Esophagus muscularis mucosa (tissue), 4 donors: ENCODE data around the gene MAMDC2. TPM values are rescaled to one million over a fixed set of nuclear protein-coding genes. Genes with fewer than 3 reads are reported as not detected.
"Not testable (repeated sequence)": the region's sequence is repeated elsewhere in the genome, so short reads cannot be mapped to it uniquely, and the experiment has no call there.

Experiments
- DNase-seq: peaks from one replicate; pipeline ENCODE4 v3.0.0-alpha.2; 2017; ENCODE audit errors: extremely low spot score
- H3K27ac ChIP-seq, 4 donors: fragments of 200-600 bp; sonication (generic); replicated peaks in 1 of 4; 1 replicate in 3 of 4; 2 replicates in 1 of 4; pipeline ENCODE4 v1.5.1; 2016 to 2019; ENCODE audit warnings: mild to moderate bottlenecking in 1 of 4
- H3K27me3 ChIP-seq, 4 donors: fragments of 200-600 bp; sonication (generic); one replicate each; pipeline versions ENCODE4 v1.5.1 to v1.6.0; 2016 to 2019
- H3K36me3 ChIP-seq, 4 donors: fragments of 200-600 bp; sonication (generic); one replicate each; pipeline ENCODE4 v1.5.1; 2016 to 2019
- H3K4me1 ChIP-seq, 4 donors: fragments of 200-600 bp; sonication (generic); one replicate each; pipeline ENCODE4 v1.5.1; 2016 to 2019
- H3K4me3 ChIP-seq, 4 donors: fragments of 200-600 bp; sonication (generic); 1 replicate in 2 of 4; 2 replicates in 2 of 4; pipeline ENCODE4 v1.5.1; 2016 to 2019; ENCODE audit warnings: mild to moderate bottlenecking in 4 of 4, moderate library complexity in 1 of 4
- H3K9me3 ChIP-seq, 4 donors: fragments of 200-600 bp; sonication (generic); 1 replicate in 3 of 4; 2 replicates in 1 of 4; pipeline ENCODE4 v1.5.1; 2016 to 2019
- EP300 ChIP-seq: sonication (generic); formaldehyde crosslinking; IDR thresholded peaks from one replicate; pipeline ENCODE4 v1.6.1; 2017; ENCODE audit warnings: antibody characterized with exemption
- POLR2A ChIP-seq: fragments of 450-650 bp; IDR thresholded peaks from one replicate; pipeline ENCODE4 v1.6.1; 2017; ENCODE audit warnings: antibody characterized with exemption, moderate library complexity, mild to moderate bottlenecking, low read depth
- POLR2AphosphoS5 ChIP-seq, 2 donors: sonication (generic); formaldehyde crosslinking; IDR thresholded peaks; one replicate each; pipeline ENCODE4 v1.6.1; 2017; ENCODE audit warnings: antibody characterized with exemption in 2 of 2
- WGBS: methylation state at CpG from one replicate; pipeline ENCODE4 v1.1.5; 2018; 5-methylcytosine and 5-hydroxymethylcytosine counted together
- intact Hi-C: fragments of 100-400 bp; cut with DNase I; formaldehyde crosslinking; loops from one replicate; pipeline ENCODE4 v1.15.1; 2023
- total RNA-seq, 4 donors: library from RNA; depleted of rRNA; stranded (reverse); fragments of >200 nt; gene quantifications; one replicate each; pipeline versions ENCODE4 v1.1.0 to v1.2.1, GENCODE V29; 2016
- TF ChIP-seq, protein P1 (sequence below), 3 experiments: fragments of 200-600 bp in 2 of 3; fragments of 450-650 bp in 1 of 3; sonication (generic) in 2 of 3; IDR thresholded peaks; one replicate each; pipeline ENCODE4 v1.5.1; 2017 to 2019; ENCODE audit warnings: antibody characterized with exemption in 3 of 3, mild to moderate bottlenecking in 2 of 3, moderate library complexity in 1 of 3

MAMDC2 gene
- total RNA-seq, 4 donors from 2014 or later, result 115 to 147 (median 126) TPM

DNA sequence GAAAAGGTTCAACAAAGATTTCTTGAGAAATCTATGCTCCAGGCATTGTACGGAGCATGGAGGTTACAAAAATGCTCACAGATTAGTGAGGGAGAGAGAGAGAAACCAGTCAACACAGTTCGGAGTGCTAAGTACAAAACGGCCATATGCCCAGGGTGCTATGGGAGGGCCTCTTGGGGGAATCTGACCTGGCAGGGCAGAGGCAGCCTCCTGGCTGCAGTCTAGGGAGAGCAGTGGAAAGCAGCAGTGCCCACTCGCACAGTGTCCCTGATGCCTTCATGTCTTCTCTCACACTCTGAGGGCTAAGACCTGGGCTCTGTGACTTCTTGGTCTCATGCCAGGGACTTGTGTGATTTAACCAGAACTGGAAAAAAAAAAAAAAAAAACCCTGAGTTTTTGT, 185.4 kb downstream of the MAMDC2 start:
- 55% methylated on average over 4 of the region's 4 CpGs for WGBS
- no peak for DNase-seq
- peak overlapping the region; percentile 30 to 52 (median 45) for H3K27ac ChIP-seq
- no peaks in the 10 kb centered on the region for H3K9me3 ChIP-seq
- no peaks in the 10 kb centered on the region for H3K27me3 ChIP-seq
- intact Hi-C loops, result no loop called here
- peaks cover 8 to 32% (median 25%) of the 10 kb centered on the region in 4 donors for H3K4me1 ChIP-seq
- H3K4me3 ChIP-seq, result no peak overlapping the region
- peaks cover 0 to 27% (median 8%) of the 10 kb centered on the region in 4 donors for H3K36me3 ChIP-seq
- TF ChIP-seq EP300 (no peak), POLR2A (no peak), POLR2AphosphoS5 (IDR thresholded peaks at IDR 0.05) (no peak)
- TF ChIP-seq, protein P1, sequence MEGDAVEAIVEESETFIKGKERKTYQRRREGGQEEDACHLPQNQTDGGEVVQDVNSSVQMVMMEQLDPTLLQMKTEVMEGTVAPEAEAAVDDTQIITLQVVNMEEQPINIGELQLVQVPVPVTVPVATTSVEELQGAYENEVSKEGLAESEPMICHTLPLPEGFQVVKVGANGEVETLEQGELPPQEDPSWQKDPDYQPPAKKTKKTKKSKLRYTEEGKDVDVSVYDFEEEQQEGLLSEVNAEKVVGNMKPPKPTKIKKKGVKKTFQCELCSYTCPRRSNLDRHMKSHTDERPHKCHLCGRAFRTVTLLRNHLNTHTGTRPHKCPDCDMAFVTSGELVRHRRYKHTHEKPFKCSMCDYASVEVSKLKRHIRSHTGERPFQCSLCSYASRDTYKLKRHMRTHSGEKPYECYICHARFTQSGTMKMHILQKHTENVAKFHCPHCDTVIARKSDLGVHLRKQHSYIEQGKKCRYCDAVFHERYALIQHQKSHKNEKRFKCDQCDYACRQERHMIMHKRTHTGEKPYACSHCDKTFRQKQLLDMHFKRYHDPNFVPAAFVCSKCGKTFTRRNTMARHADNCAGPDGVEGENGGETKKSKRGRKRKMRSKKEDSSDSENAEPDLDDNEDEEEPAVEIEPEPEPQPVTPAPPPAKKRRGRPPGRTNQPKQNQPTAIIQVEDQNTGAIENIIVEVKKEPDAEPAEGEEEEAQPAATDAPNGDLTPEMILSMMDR (IDR thresholded peaks at IDR 0.05), result no peak

DNA sequence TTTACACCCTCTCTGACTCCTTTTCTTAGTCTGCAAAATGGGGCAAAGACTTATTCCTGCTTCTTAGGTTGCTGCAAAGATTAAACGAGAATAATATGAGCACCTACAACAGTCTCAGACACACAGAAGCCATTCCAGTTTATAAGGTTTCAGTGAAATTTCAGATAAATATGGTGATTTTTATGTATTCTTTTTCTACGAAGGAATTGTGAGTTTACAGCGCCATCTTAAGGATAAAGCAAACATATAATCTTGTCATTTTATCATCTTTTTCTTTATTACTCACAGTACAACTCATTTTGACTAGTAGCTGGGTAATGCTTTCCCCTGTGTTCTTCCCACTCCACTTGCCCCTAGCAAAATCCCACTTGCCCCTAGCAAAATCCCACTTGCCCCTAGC, 185.9 kb downstream of the MAMDC2 start:
- intact Hi-C loops, result no loop called here

DNA sequence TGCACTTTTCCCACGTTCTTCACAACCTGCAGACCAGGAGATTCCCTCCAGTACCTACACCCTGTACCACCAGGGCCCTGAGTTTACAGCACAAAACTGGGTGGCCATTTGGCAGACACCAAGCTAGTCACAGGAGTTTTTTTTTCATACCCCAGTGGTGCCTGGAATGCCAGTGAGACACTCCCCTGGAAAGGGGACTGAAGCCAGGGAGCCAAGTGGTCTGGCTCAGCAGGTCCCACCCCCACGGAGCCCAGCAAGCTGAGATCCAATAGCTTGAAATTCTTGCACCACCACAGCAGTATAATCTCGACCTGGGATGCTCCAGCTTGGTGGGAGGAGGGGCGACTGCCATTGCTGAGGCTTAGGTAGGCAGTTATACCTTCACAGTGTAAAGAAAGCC, 188.8 kb downstream of the MAMDC2 start:
- Histone ChIP-seq H3K9me3 (no peaks in the 10 kb centered on the region), H3K36me3 (no peaks in the 10 kb centered on the region), H3K27ac (no peak overlapping the region), H3K27me3 (no peaks in the 10 kb centered on the region), H3K4me1 (peaks cover 8 to 32% (median 22%) of the 10 kb centered on the region in 4 donors), H3K4me3 (no peak overlapping the region)
- no peak for DNase-seq
- TF ChIP-seq POLR2AphosphoS5 (IDR thresholded peaks at IDR 0.05), result no peak
- TF ChIP-seq POLR2A, result no peak
- TF ChIP-seq, protein P1 (IDR thresholded peaks at IDR 0.05), result no peak
- no peak for TF ChIP-seq EP300
- WGBS, result 0% methylated on average over 1 of the region's 4 CpGs
- intact Hi-C loops, result no loop called here

More for the DNA sequence above, 185.9 kb downstream of the MAMDC2 start:
- Histone ChIP-seq H3K27me3 (no peaks in the 10 kb centered on the region), H3K9me3 (no peaks in the 10 kb centered on the region), H3K4me3 (no peak overlapping the region), H3K36me3 (peaks cover 0 to 21% (median 6%) of the 10 kb centered on the region in 4 donors), H3K4me1 (peaks cover 8 to 32% (median 25%) of the 10 kb centered on the region in 4 donors), H3K27ac (peak overlapping the region; percentile 24 to 52 (median 40))
- DNase-seq, result no peak
- no peak for TF ChIP-seq POLR2A
- TF ChIP-seq, protein P1 (IDR thresholded peaks at IDR 0.05), result peak; percentile 20 to 29 (median 22)
- 48% methylated on average over 3 of the region's 3 CpGs for WGBS

DNA sequence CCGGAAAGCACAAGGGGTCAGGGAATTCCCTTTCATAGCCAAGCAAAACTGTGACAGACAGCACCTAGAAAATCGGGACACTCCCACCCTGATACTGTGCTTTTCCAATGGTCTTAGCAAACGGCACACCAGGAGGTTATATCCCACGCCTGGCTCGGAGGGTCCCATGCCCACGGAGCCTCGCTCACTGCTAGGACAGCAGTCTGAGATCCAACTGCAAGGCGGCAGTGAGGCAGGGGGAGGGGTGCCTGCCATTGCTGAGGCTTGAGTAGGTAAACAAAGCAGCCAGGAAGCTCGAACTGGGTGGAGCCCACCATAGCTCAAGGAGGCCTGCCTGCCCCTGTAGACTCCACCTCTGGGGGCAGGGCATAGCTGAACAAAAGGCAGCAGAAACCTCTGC, 190.6 kb downstream of the MAMDC2 start:
- peaks cover 0 to 15% (median 6%) of the 10 kb centered on the region in 4 donors for H3K4me1 ChIP-seq
- H3K27ac ChIP-seq, H3K27me3 ChIP-seq, H3K4me3 ChIP-seq, H3K9me3 ChIP-seq, DNase-seq, H3K36me3 ChIP-seq, intact Hi-C loops: not testable (repeated sequence)
- WGBS, result 80% methylated on average over 2 of the region's 9 CpGs

DNA sequence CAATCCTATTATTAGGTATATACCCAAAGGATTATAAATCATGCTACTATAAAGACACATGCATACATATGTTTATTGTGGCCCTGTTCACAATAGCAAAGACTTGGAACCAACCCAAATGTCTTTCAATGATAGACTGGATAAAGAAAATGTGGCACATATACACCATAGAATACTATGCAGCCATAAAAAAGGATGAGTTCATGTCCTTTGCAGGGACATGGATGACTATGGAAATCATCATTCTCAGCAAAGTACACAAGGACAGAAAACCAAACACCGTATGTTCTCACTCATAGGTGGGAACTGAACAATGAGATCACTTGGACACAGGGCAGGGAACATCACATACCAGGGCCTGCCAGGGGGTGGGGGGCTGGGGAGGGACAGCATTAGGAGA, 202.3 kb downstream of the MAMDC2 start:
- H3K27me3 ChIP-seq, H3K36me3 ChIP-seq, intact Hi-C loops, DNase-seq, H3K4me1 ChIP-seq, H3K4me3 ChIP-seq, H3K27ac ChIP-seq, H3K9me3 ChIP-seq: not testable (repeated sequence)
- 79% methylated on average over 1 of the region's 1 CpG for WGBS

DNA sequence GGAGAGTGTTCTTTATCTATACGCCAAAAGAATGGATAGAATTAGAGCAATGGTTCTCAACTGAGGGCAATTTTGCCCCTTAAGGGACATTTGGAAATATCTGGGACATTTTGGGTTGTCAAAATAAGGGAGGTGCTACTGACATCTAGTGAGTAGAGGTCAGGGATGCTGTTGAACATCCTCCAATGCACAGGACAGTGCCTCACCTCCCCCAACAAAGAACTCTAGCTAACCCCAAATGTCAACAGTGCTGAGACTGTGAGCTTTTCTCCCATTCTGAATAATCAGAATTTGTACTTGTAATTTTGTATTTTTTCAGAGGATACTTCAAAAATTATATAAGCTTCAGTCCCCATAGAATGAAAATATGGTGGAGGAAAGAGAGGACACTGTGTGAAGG, 206.6 kb downstream of the MAMDC2 start:
- TF ChIP-seq, protein P1 (IDR thresholded peaks at IDR 0.05), result no peak
- TF ChIP-seq POLR2A (no peak), EP300 (no peak), POLR2AphosphoS5 (IDR thresholded peaks at IDR 0.05) (no peak)
- no peak overlapping the region for H3K4me3 ChIP-seq
- H3K36me3 ChIP-seq, result no peaks in the 10 kb centered on the region
- H3K4me1 ChIP-seq, result no peaks in the 10 kb centered on the region
- no peaks in the 10 kb centered on the region for H3K27me3 ChIP-seq
- 87% methylated on average over 1 of the region's 1 CpG for WGBS
- no peaks in the 10 kb centered on the region for H3K9me3 ChIP-seq
- intact Hi-C loops, result loop anchor here (10.0 kb wide), 3 partner anchors 65 to 575 kb away; partner anchors contain the start of gene APBA1
- no peak for DNase-seq
- no peak overlapping the region for H3K27ac ChIP-seq
